GM12878 (cell line): ENCODE results near the gene ZNF385D. TPM values are rescaled to one million over a fixed set of nuclear protein-coding genes. Genes with fewer than 3 reads are reported as not detected.

Experiments
- ATAC-seq: fragments of 200-7000 bp; cut with Tn5 transposase; 3 replicates; pipeline ENCODE4 v1.9.1; 2020; ENCODE audit warnings: mild to moderate bottlenecking, moderate library complexity
- BruUV-seq: library from RNA; stranded (reverse); fragments of 400-500 nt; replicated peaks from 2 replicates; lab custom pipeline; 2021; lab: Mats Ljungman, UMichigan
- CTCF ChIA-PET: fragments of 300-600 bp; sonication (Branson Sonifier 250); formaldehyde crosslinking; extraction: SDS; loops from one replicate; lab custom pipeline; 2021; ENCODE audit warnings: inconsistent platforms; lab: Yijun Ruan, JAX
- POLR2A ChIA-PET: fragments of 350-600 bp; formaldehyde crosslinking; extraction: SDS; loops from one replicate; lab custom pipeline; 2021; ENCODE audit warnings: inconsistent platforms; lab: Charles Lee
- RAD21 ChIA-PET: fragments of 300-600 bp; sonication (Branson Sonifier 250); formaldehyde crosslinking; loops from one replicate; lab custom pipeline; 2023; ENCODE audit warnings: antibody characterized with exemption; ENCODE audit not compliant: unreplicated experiment; lab: Charles Lee
- SMC1A ChIA-PET: fragments of 300-600 bp; sonication (Branson Sonifier 250); formaldehyde crosslinking; loops from one replicate; lab custom pipeline; 2023; ENCODE audit not compliant: unreplicated experiment, uncharacterized antibody; lab: Charles Lee
- DNase-seq: peaks from one replicate; pipeline ENCODE4 v3.0.0-alpha.2; 2011; ENCODE audit warnings: low read depth, low spot score
- FAIRE-seq: peaks from 3 replicates; lab custom pipeline; 2011; peaks lifted over from hg19 to GRCh38; lab: Jason Lieb, UNC
- H2AFZ ChIP-seq: 2 replicates; pipeline ENCODE4 v1.6.0; 2011; ENCODE audit warnings: low read depth, low read length, control low read depth; ENCODE audit not compliant: control insufficient read depth
- H3K27ac ChIP-seq: 2 replicates; pipeline ENCODE4 v1.5.1; 2011; ENCODE audit warnings: control low read depth; ENCODE audit not compliant: control insufficient read depth, insufficient read depth
- H3K27me3 ChIP-seq, 2 experiments: replicated peaks in 1 of 2; 2 replicates each; pipeline versions ENCODE4 v1.6.0 to v1.6.1; 2011; ENCODE audit warnings: low read length in 1 of 2; ENCODE audit not compliant: control insufficient read depth in 2 of 2, insufficient read depth in 2 of 2
- H3K36me3 ChIP-seq, 2 experiments: 2 replicates each; pipeline ENCODE4 v1.5.1; 2011; ENCODE audit warnings: low read length in 1 of 2; ENCODE audit not compliant: control insufficient read depth in 2 of 2, insufficient read depth in 2 of 2
- H3K4me1 ChIP-seq: 2 replicates; pipeline ENCODE4 v1.6.1; 2011; ENCODE audit warnings: mild to moderate bottlenecking, low read length, moderate library complexity, mixed read lengths; ENCODE audit not compliant: control insufficient read depth, insufficient read depth
- H3K4me2 ChIP-seq: 2 replicates; pipeline ENCODE4 v1.6.0; 2011; ENCODE audit warnings: control low read depth; ENCODE audit not compliant: control insufficient read depth, insufficient read depth
- H3K4me3 ChIP-seq: fragments of 200-600 bp; sonication (generic); 2 replicates; pipeline ENCODE4 v1.5.1; 2016
- H3K79me2 ChIP-seq: 2 replicates; pipeline ENCODE4 v1.6.0; 2011; ENCODE audit warnings: low read length; ENCODE audit not compliant: control insufficient read depth, insufficient read depth
- H3K9ac ChIP-seq: 2 replicates; pipeline ENCODE4 v1.8.0; 2011; ENCODE audit warnings: low read length, control low read depth, mixed read lengths; ENCODE audit not compliant: control insufficient read depth, insufficient read depth
- H3K9me3 ChIP-seq: replicated peaks from 3 replicates; pipeline ENCODE4 v1.5.1; 2011; ENCODE audit warnings: mild to moderate bottlenecking, low read length; ENCODE audit not compliant: control insufficient read depth, insufficient read depth
- H4K20me1 ChIP-seq: 2 replicates; pipeline ENCODE4 v1.6.0; 2011; ENCODE audit not compliant: control insufficient read depth, insufficient read depth
- IRF4 ChIP-seq: IDR thresholded peaks from 2 replicates; pipeline ENCODE4 v1.6.1; 2011; ENCODE audit warnings: low read depth, low read length
- JUNB ChIP-seq: IDR thresholded peaks from 2 replicates; pipeline ENCODE4 v1.6.1; 2016; ENCODE audit warnings: antibody characterized with exemption, mild to moderate bottlenecking
- MEF2B ChIP-seq: fragments of 450-650 bp; IDR thresholded peaks from 2 replicates; pipeline ENCODE4 v1.6.1; 2018; ENCODE audit warnings: mild to moderate bottlenecking, moderate library complexity; ENCODE audit not compliant: partially characterized antibody, poor library complexity, severe bottlenecking
- SMAD1 ChIP-seq: fragments of 450-650 bp; IDR thresholded peaks from 2 replicates; pipeline ENCODE4 v1.6.1; 2018; ENCODE audit warnings: mild to moderate bottlenecking, low read depth; ENCODE audit not compliant: partially characterized antibody
- SMC3 ChIP-seq: IDR thresholded peaks from 2 replicates; pipeline ENCODE4 v1.6.1; 2011; ENCODE audit warnings: low read length, improper control_type of control experiment, borderline replicate concordance
- TCF12 ChIP-seq: IDR thresholded peaks from 2 replicates; pipeline ENCODE4 v1.6.1; 2011; ENCODE audit warnings: low read depth, mild to moderate bottlenecking, low read length
- WRNIP1 ChIP-seq: IDR thresholded peaks from 2 replicates; pipeline ENCODE4 v1.6.1; 2011; ENCODE audit warnings: low read depth, low read length, improper control_type of control experiment, borderline replicate concordance
- ZNF274 ChIP-seq: IDR thresholded peaks from one replicate; pipeline ENCODE4 v1.8.0; 2011; ENCODE audit not compliant: insufficient read length, insufficient read depth
- WGBS: methylation state at CpG from one replicate; pipeline ENCODE4 v1.1.6; 2016; ENCODE audit warnings: low lambda C conversion rate; ENCODE audit not compliant: insufficient replicate concordance, insufficient coverage; ENCODE audit errors: missing lambda C conversion rate; 5-methylcytosine and 5-hydroxymethylcytosine counted together
- in situ Hi-C: fragments of 300-500 bp; cut with MboI; formaldehyde crosslinking; loops from 9 replicates; pipeline ENCODE4 v1.14.3; 2018; ENCODE audit warnings: mixed read lengths
- intact Hi-C: fragments of 100-400 bp; cut with micrococcal nuclease; formaldehyde crosslinking; loops from one replicate; pipeline ENCODE4 v1.14.2; 2022; ENCODE audit not compliant: unreplicated experiment
- polyA plus RNA-seq, 11 experiments: library from polyadenylated mRNA; depleted of rRNA in 4 of 11; unstranded in 6 of 11; stranded (reverse) in 5 of 11; fragments of >200 nt; fragmentation: Nextera tagmentation in 4 of 11; fragmentation: Illumina TruSeq in 1 of 11; extraction: Ambion mirVana in 4 of 11; extraction: Trizol in 1 of 11; gene quantifications; 1 replicate in 1 of 11; 2 replicates in 10 of 11; pipeline versions ENCODE4 v1.2.1 to v1.2.3, GENCODE V29; 2011 to 2016; ENCODE audit warnings: inconsistent platforms in 2 of 11, missing spikeins in 2 of 11, low read depth in 1 of 11
- total RNA-seq, 4 experiments: library from RNA; depleted of rRNA in 3 of 4; stranded (reverse); fragments of >200 nt in 3 of 4; fragmentation: Illumina TruSeq in 1 of 4; extraction: Trizol in 1 of 4; gene quantifications; 2 replicates each; pipeline versions ENCODE4 v1.2.1 to v1.2.3, GENCODE V29; 2013 to 2021
- TF ChIP-seq, protein P1 (sequence below): fragments of 450-650 bp; IDR thresholded peaks from 2 replicates; pipeline ENCODE4 v1.6.1; 2018; ENCODE audit warnings: mild to moderate bottlenecking, low read depth, moderate library complexity; ENCODE audit not compliant: partially characterized antibody
- TF ChIP-seq, protein P2 (sequence below): IDR thresholded peaks from 2 replicates; pipeline ENCODE4 v1.6.1; 2011; ENCODE audit warnings: mild to moderate bottlenecking, low read depth, low read length, moderate library complexity; ENCODE audit not compliant: insufficient replicate concordance

ZNF385D gene
- total and polyA plus RNA-seq, 10 of the 15 experiments (the other 5 are each of a cell fraction or from before 2014, with no cell fraction given), result 0.01 to 0.62 (median 0.18) TPM; not detected in 5

DNA sequence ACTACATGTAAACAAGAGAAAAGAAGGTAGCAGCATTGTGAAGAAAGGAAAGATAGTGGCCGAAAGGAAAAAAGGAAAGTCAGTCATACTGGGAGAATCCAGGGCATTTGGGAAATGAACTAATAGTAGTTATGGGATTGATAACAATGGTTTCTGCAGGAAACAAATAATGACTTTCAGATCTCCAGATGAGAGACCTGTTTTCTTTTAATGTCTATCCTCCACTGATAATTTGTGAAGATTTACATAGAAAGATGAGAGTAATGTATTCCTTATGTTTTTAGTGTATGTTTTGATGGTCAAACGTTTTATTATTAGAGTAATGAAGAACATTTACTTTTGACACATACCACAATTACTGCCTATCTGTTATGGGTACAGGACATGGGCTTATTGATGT, 15.0 kb upstream of the ZNF385D start:
- H2AFZ ChIP-seq, result no peak overlapping the region
- H3K9me3 ChIP-seq, result no peaks in the 10 kb centered on the region
- H3K79me2 ChIP-seq, result no peaks in the 10 kb centered on the region
- H3K4me2 ChIP-seq, result no peak overlapping the region
- DNase-seq (no peak), ATAC-seq (no peak), FAIRE-seq (no peak)
- ChIA-PET POLR2A (no interaction called here), SMC1A (no interaction called here), RAD21 (no interaction called here), CTCF (interaction anchor here (1.2 kb wide), 1 partner anchor 13 kb away, joined by 3 read pairs; no protein-coding TSS in a partner anchor)
- in situ Hi-C loops (no loop called here), intact Hi-C loops (no loop called here)
- H4K20me1 ChIP-seq, result no peaks in the 10 kb centered on the region
- no peak overlapping the region for H3K27ac ChIP-seq
- no peak overlapping the region for H3K4me3 ChIP-seq
- WGBS, result 29% methylated on average over 2 of the region's 2 CpGs
- H3K27me3 ChIP-seq, result no peaks in the 10 kb centered on the region
- no peaks in the 10 kb centered on the region for H3K36me3 ChIP-seq
- no TSS peak for BruUV-seq
- H3K4me1 ChIP-seq, result no peaks in the 10 kb centered on the region
- no peak for TF ChIP-seq JUNB
- TF ChIP-seq SMC3, result no peak
- TF ChIP-seq IRF4, result no peak
- TF ChIP-seq SMAD1, result no peak
- TF ChIP-seq, protein P1, sequence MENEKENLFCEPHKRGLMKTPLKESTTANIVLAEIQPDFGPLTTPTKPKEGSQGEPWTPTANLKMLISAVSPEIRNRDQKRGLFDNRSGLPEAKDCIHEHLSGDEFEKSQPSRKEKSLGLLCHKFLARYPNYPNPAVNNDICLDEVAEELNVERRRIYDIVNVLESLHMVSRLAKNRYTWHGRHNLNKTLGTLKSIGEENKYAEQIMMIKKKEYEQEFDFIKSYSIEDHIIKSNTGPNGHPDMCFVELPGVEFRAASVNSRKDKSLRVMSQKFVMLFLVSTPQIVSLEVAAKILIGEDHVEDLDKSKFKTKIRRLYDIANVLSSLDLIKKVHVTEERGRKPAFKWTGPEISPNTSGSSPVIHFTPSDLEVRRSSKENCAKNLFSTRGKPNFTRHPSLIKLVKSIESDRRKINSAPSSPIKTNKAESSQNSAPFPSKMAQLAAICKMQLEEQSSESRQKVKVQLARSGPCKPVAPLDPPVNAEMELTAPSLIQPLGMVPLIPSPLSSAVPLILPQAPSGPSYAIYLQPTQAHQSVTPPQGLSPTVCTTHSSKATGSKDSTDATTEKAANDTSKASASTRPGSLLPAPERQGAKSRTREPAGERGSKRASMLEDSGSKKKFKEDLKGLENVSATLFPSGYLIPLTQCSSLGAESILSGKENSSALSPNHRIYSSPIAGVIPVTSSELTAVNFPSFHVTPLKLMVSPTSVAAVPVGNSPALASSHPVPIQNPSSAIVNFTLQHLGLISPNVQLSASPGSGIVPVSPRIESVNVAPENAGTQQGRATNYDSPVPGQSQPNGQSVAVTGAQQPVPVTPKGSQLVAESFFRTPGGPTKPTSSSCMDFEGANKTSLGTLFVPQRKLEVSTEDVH, result no peak
- TF ChIP-seq, protein P2, sequence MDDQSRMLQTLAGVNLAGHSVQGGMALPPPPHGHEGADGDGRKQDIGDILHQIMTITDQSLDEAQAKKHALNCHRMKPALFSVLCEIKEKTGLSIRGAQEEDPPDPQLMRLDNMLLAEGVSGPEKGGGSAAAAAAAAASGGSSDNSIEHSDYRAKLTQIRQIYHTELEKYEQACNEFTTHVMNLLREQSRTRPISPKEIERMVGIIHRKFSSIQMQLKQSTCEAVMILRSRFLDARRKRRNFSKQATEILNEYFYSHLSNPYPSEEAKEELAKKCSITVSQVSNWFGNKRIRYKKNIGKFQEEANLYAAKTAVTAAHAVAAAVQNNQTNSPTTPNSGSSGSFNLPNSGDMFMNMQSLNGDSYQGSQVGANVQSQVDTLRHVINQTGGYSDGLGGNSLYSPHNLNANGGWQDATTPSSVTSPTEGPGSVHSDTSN, result no peak
- no peak for TF ChIP-seq TCF12
- TF ChIP-seq WRNIP1, result no peak
- no peak for TF ChIP-seq MEF2B
- TF ChIP-seq ZNF274, result no peak
- H3K9ac ChIP-seq, result no peak overlapping the region
